ENCODE data around the gene ANKRD13A.

Gene ANKRD13A

GRCh38 chr12:109998904-109999648 is at the start of gene ANKRD13A:
ANKRD13A (plus strand) TSS chr12:109999430; CDS start chr12:109999689, 259 bp downstream.
- DNase-seq, result peak; percentile 95

GRCh38 chr12:109950625-109951024 is 48.6 kb upstream of the ANKRD13A start:
- no peak for DNase-seq

- DNase-seq, result no peak
Observed at GRCh38 chr12:109951136-109951535, 48.1 kb upstream of the ANKRD13A start.

GRCh38 chr12:109951751-109952150 is 47.5 kb upstream of the ANKRD13A start:
- no peak for DNase-seq

GRCh38 chr12:109952160-109952858 is 46.9 kb upstream of the ANKRD13A start:
- no peak for DNase-seq

GRCh38 chr12:109952873-109953272 is 46.4 kb upstream of the ANKRD13A start:
- DNase-seq, result no peak

- no peak for DNase-seq
Observed at GRCh38 chr12:109953656-109954055, 45.6 kb upstream of the ANKRD13A start.

GRCh38 chr12:109958374-109958773 is 40.9 kb upstream of the ANKRD13A start:
- no peak for DNase-seq

GRCh38 chr12:109959411-109960093 is 39.7 kb upstream of the ANKRD13A start:
- DNase-seq, result no peak

- no peak for DNase-seq
Observed at GRCh38 chr12:109961201-109961600, 38.0 kb upstream of the ANKRD13A start.

GRCh38 chr12:109961612-109962011 is 37.6 kb upstream of the ANKRD13A start:
- no peak for DNase-seq

GRCh38 chr12:109962398-109962797 is 36.8 kb upstream of the ANKRD13A start:
- DNase-seq, result no peak

GRCh38 chr12:109963330-109963729 is 35.9 kb upstream of the ANKRD13A start:
- no peak for DNase-seq

- DNase-seq, result no peak
Observed at GRCh38 chr12:109963743-109964429, 35.3 kb upstream of the ANKRD13A start.

GRCh38 chr12:109966546-109966945 is 32.7 kb upstream of the ANKRD13A start:
- DNase-seq, result no peak

- no peak for DNase-seq
Observed at GRCh38 chr12:109967383-109968031, 31.7 kb upstream of the ANKRD13A start.

- no peak for DNase-seq
Observed at GRCh38 chr12:109968032-109968420, 31.2 kb upstream of the ANKRD13A start.

GRCh38 chr12:109968801-109969200 is 30.4 kb upstream of the ANKRD13A start:
- DNase-seq, result no peak

GRCh38 chr12:109972821-109973220 is 26.4 kb upstream of the ANKRD13A start:
- DNase-seq, result no peak

GRCh38 chr12:109981311-109981710 is 17.9 kb upstream of the ANKRD13A start:
- no peak for DNase-seq

- DNase-seq, result no peak
Observed at GRCh38 chr12:109982210-109982609, 17.0 kb upstream of the ANKRD13A start.

GRCh38 chr12:109983432-109984142 is 15.6 kb upstream of the ANKRD13A start:
- DNase-seq, result no peak

Measured in midbrain (tissue), 1 donor.